SK-N-SH (cell line): ENCODE data around the gene FAM124A. TPM values are rescaled to one million over a fixed set of nuclear protein-coding genes. Genes with fewer than 3 reads are reported as not detected.

Experiments used
- CTCF ChIA-PET: fragments of 300-600, 350-600 bp; formaldehyde crosslinking; extraction: SDS; loops from one replicate; lab custom pipeline; 2021; lab: Yijun Ruan, JAX
- POLR2A ChIA-PET: fragments of 350-600 bp; sonication (Branson Sonifier 250); formaldehyde crosslinking; extraction: SDS; loops from one replicate; lab custom pipeline; 2020; ENCODE audit warnings: antibody characterized with exemption, inconsistent platforms; lab: Yijun Ruan, JAX
- DNase-seq: peaks from one replicate; pipeline ENCODE4 v3.0.0; 2012
- H2AFZ ChIP-seq: fragments of 200-600 bp; sonication (generic); 2 replicates; pipeline ENCODE4 v1.8.1; 2016; ENCODE audit warnings: antibody characterized with exemption, mild to moderate bottlenecking, low read depth
- H3F3A ChIP-seq: fragments of 200-600 bp; sonication (generic); replicated peaks from 2 replicates; pipeline ENCODE3; 2016; ENCODE audit warnings: antibody characterized with exemption, mild to moderate bottlenecking; ENCODE audit not compliant: insufficient read depth
- H3K27ac ChIP-seq, 2 experiments: fragments of 200-500 bp in 1 of 2; fragments of 200-600 bp in 1 of 2; sonication (Bioruptor generic) in 1 of 2; sonication (generic), shearing (Covaris generic) in 1 of 2; 2 replicates each; pipeline versions ENCODE4 v1.5.1 to v1.6.1; 2014 to 2016; ENCODE audit warnings: low read depth in 2 of 2, inconsistent platforms in 1 of 2, low read length in 1 of 2, mild to moderate bottlenecking in 1 of 2, mixed read lengths in 1 of 2
- H3K27me3 ChIP-seq: fragments of 200-600 bp; sonication (generic), shearing (Covaris generic); 2 replicates; pipeline ENCODE4 v1.6.1; 2016; ENCODE audit warnings: mixed run types; ENCODE audit not compliant: insufficient read depth
- H3K36me3 ChIP-seq, 2 experiments: fragments of 200-500 bp in 1 of 2; fragments of 200-600 bp in 1 of 2; sonication (Bioruptor generic) in 1 of 2; sonication (generic) in 1 of 2; replicated peaks in 1 of 2; 2 replicates each; pipeline versions ENCODE3 to v1.5.1; 2014 to 2016; ENCODE audit warnings: low read length in 1 of 2, mild to moderate bottlenecking in 1 of 2; ENCODE audit not compliant: insufficient read depth in 2 of 2, control insufficient read depth in 1 of 2
- H3K4me1 ChIP-seq, 2 experiments: fragments of 200-500 bp in 1 of 2; fragments of 200-600 bp in 1 of 2; sonication (Bioruptor generic) in 1 of 2; sonication (generic), shearing (Covaris generic) in 1 of 2; 2 replicates each; pipeline versions ENCODE4 v1.5.1 to v1.6.1; 2014 to 2016; ENCODE audit warnings: low read depth in 1 of 2, low read length in 1 of 2, mixed run types in 1 of 2; ENCODE audit not compliant: insufficient read depth in 2 of 2, control insufficient read depth in 1 of 2
- H3K4me2 ChIP-seq: fragments of 200-600 bp; sonication (generic), shearing (Covaris generic); 2 replicates; pipeline ENCODE4 v1.6.1; 2017; ENCODE audit warnings: mixed run types
- H3K4me3 ChIP-seq, 2 experiments: fragments of 200-500 bp in 1 of 2; fragments of 200-600 bp in 1 of 2; sonication (Bioruptor generic) in 1 of 2; sonication (generic), shearing (Covaris generic) in 1 of 2; 2 replicates each; pipeline versions ENCODE4 v1.5.1 to v1.8.1; 2014 to 2016; ENCODE audit warnings: low read depth in 2 of 2, inconsistent platforms in 1 of 2, low read length in 1 of 2, mild to moderate bottlenecking in 1 of 2, mixed read lengths in 1 of 2, moderate library complexity in 1 of 2
- H3K79me2 ChIP-seq: fragments of 200-600 bp; sonication (generic); 2 replicates; pipeline ENCODE4 v1.8.1; 2017; ENCODE audit warnings: mild to moderate bottlenecking; ENCODE audit not compliant: insufficient read depth
- H3K9ac ChIP-seq: fragments of 200-600 bp; sonication (generic); 2 replicates; pipeline ENCODE4 v1.6.1; 2017; ENCODE audit warnings: mixed run types
- H3K9me2 ChIP-seq: fragments of 200-600 bp; sonication (generic); 2 replicates; pipeline ENCODE4 v1.6.1; 2017; ENCODE audit warnings: mixed run types
- H3K9me3 ChIP-seq: fragments of 200-600 bp; sonication (generic); 2 replicates; pipeline ENCODE4 v1.6.1; 2017; ENCODE audit warnings: mixed run types, mild to moderate bottlenecking, moderate library complexity
- H4K20me1 ChIP-seq: fragments of 200-600 bp; sonication (generic); 2 replicates; pipeline ENCODE4 v1.6.1; 2017; ENCODE audit warnings: mild to moderate bottlenecking, mixed run types; ENCODE audit not compliant: insufficient read depth
- CHD2 ChIP-seq: fragments of 150-350 bp; IDR thresholded peaks from 2 replicates; pipeline ENCODE4 v1.6.1; 2018; ENCODE audit warnings: low read length; ENCODE audit not compliant: partially characterized antibody
- ELF1 ChIP-seq: IDR thresholded peaks from 2 replicates; pipeline ENCODE4 v1.4.0; 2012
- EP300 ChIP-seq, 2 experiments: IDR thresholded peaks; 2 replicates each; pipeline versions ENCODE4 v1.4.0 to v1.6.1; 2012; ENCODE audit warnings: borderline replicate concordance in 1 of 2, low read depth in 1 of 2, low read length in 1 of 2
- EZH2phosphoT487 ChIP-seq: fragments of 200-600 bp; sonication (generic); IDR thresholded peaks from 2 replicates; pipeline ENCODE4 v1.6.1; 2017; ENCODE audit warnings: low read depth, mixed run types, mild to moderate bottlenecking, antibody characterized with exemption, moderate library complexity, borderline replicate concordance
- FOXJ3 ChIP-seq: sonication (generic); formaldehyde crosslinking; IDR thresholded peaks from 2 replicates; pipeline ENCODE4 v1.5.1; 2020; ENCODE audit warnings: mild to moderate bottlenecking, missing genetic modification reagents
- FOXM1 ChIP-seq: IDR thresholded peaks from 2 replicates; pipeline ENCODE4 v1.4.0; 2012; ENCODE audit warnings: low read depth, mild to moderate bottlenecking
- GABPA ChIP-seq: IDR thresholded peaks from 2 replicates; pipeline ENCODE4 v1.4.0; 2012; ENCODE audit warnings: low read depth, mild to moderate bottlenecking
- GATA2 ChIP-seq: sonication (generic); formaldehyde crosslinking; IDR thresholded peaks from 2 replicates; pipeline ENCODE4 v1.5.0; 2020; ENCODE audit warnings: mild to moderate bottlenecking, missing genetic modification reagents
- JUND ChIP-seq: IDR thresholded peaks from 2 replicates; pipeline ENCODE4 v1.4.0; 2012
- MAX ChIP-seq: IDR thresholded peaks from 2 replicates; pipeline ENCODE4 v1.4.0; 2012; ENCODE audit warnings: low read depth
- NFIC ChIP-seq: IDR thresholded peaks from 2 replicates; pipeline ENCODE4 v1.4.0; 2012; ENCODE audit warnings: borderline replicate concordance
- RAD21 ChIP-seq: IDR thresholded peaks from 2 replicates; pipeline ENCODE4 v1.6.1; 2012; ENCODE audit warnings: mild to moderate bottlenecking, low read length
- RFX5 ChIP-seq: IDR thresholded peaks from 2 replicates; pipeline ENCODE4 v1.6.1; 2012; ENCODE audit warnings: mild to moderate bottlenecking, improper control_type of control experiment, low read length
- SIN3A ChIP-seq: IDR thresholded peaks from 2 replicates; pipeline ENCODE4 v1.6.1; 2012; ENCODE audit warnings: low read depth, mild to moderate bottlenecking, low read length, moderate library complexity, borderline replicate concordance
- TCF12 ChIP-seq: IDR thresholded peaks from 2 replicates; pipeline ENCODE4 v1.4.0; 2012
- TEAD4 ChIP-seq: IDR thresholded peaks from 2 replicates; pipeline ENCODE4 v1.4.0; 2012; ENCODE audit warnings: mild to moderate bottlenecking, borderline replicate concordance; ENCODE audit not compliant: insufficient read depth
- USF2 ChIP-seq: fragments of 150-350 bp; IDR thresholded peaks from 2 replicates; pipeline ENCODE4 v1.6.1; 2017; ENCODE audit warnings: antibody characterized with exemption, low read length, low read depth, borderline replicate concordance
- YY1 ChIP-seq: IDR thresholded peaks from 2 replicates; pipeline ENCODE4 v1.4.0; 2012; ENCODE audit warnings: low read depth, mild to moderate bottlenecking
- ZBTB33 ChIP-seq: IDR thresholded peaks from 2 replicates; pipeline ENCODE4 v1.4.0; 2012; ENCODE audit warnings: low read depth, borderline replicate concordance
- WGBS: methylation state at CpG from one replicate; pipeline ENCODE4 v1.1.6; 2017; ENCODE audit warnings: low lambda C conversion rate; 5-methylcytosine and 5-hydroxymethylcytosine counted together
- polyA plus RNA-seq, 3 experiments: library from polyadenylated mRNA; depleted of rRNA; stranded (reverse); fragments of >200 nt; gene quantifications; 2 replicates each; pipeline ENCODE4 v1.2.3, GENCODE V29; 2012
- TF ChIP-seq, protein P1 (sequence below): fragments of 150-350 bp; IDR thresholded peaks from 2 replicates; pipeline ENCODE4 v1.6.1; 2016; ENCODE audit warnings: mild to moderate bottlenecking, low read depth, low read length
- TF ChIP-seq, protein P2 (sequence below): fragments of 200-600 bp; sonication (generic); IDR thresholded peaks from 2 replicates; pipeline ENCODE4 v1.6.1; 2017; ENCODE audit warnings: antibody characterized with exemption, mild to moderate bottlenecking, moderate library complexity

The FAM124A gene
- polyA plus RNA-seq, 1 of the 3 experiments (the other 2 are of a cell fraction): 1.5 TPM

DNA sequence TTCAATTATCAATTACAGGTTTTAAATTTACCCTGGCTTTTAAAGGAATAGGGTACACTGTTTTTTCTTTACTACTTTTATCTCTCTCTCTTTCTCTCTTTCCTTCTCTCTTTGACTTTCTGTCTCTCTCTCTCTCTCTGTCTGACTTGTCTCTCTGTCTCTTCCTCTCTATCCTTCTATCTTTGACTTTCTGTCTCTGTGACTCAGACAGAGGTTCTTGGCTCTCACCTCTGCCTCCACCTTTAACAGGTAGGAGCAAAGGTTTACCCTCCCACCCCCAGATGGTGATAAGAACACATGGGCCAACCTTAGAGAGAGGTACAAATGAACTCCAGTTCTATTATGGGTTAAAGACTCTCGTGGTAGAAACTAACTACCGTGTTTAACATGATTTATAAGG is 20.3 kb upstream of the FAM124A start:
- H3K27me3 ChIP-seq: no peaks in the 10 kb centered on the region
- no peaks in the 10 kb centered on the region for H3K4me1 ChIP-seq
- WGBS: 55% methylated on average over 2 of the region's 2 CpGs
- DNase-seq: no peak
- no peak overlapping the region for H3K27ac ChIP-seq
- H3K4me2 ChIP-seq: no peak overlapping the region
- H3K9me2 ChIP-seq: no peaks in the 10 kb centered on the region
- H3K9ac ChIP-seq: no peak overlapping the region
- H3K4me3 ChIP-seq: no peak overlapping the region
- TF ChIP-seq FOXJ3 (CRISPR knock-in tag) (no peak), GATA2 (no peak), MAX (no peak), CHD2 (no peak), GABPA (no peak), EP300 (IDR thresholded peaks at IDR 0.05; ENCODE audit: borderline replicate concordance in 1 of 2, low read depth in 1 of 2, low read length in 1 of 2) (no peak), EZH2phosphoT487 (no peak), JUND (no peak), RFX5 (no peak), SIN3A (no peak), NFIC (no peak), FOXM1 (no peak)
- TF ChIP-seq, protein P1, sequence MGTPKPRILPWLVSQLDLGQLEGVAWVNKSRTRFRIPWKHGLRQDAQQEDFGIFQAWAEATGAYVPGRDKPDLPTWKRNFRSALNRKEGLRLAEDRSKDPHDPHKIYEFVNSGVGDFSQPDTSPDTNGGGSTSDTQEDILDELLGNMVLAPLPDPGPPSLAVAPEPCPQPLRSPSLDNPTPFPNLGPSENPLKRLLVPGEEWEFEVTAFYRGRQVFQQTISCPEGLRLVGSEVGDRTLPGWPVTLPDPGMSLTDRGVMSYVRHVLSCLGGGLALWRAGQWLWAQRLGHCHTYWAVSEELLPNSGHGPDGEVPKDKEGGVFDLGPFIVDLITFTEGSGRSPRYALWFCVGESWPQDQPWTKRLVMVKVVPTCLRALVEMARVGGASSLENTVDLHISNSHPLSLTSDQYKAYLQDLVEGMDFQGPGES: no peak
- TF ChIP-seq, all 33 proteins: peak for 0
- Histone ChIP-seq H2AFZ (no peak overlapping the region), H4K20me1 (no peaks in the 10 kb centered on the region), H3K36me3 (no peaks in the 10 kb centered on the region), H3K9me3 (no peaks in the 10 kb centered on the region), H3K79me2 (no peaks in the 10 kb centered on the region), H3F3A (no peaks in the 10 kb centered on the region)
- CTCF ChIA-PET: interaction anchor here (1.0 to 1.5 kb wide), 2 partner anchors 11 to 84 kb away, joined by 3 to 4 read pairs; no protein-coding TSS in a partner anchor
- POLR2A ChIA-PET: no interaction called here

- H3K9ac ChIP-seq: no peak overlapping the region
- no peak overlapping the region for H2AFZ ChIP-seq
- no peaks in the 10 kb centered on the region for H3K4me1 ChIP-seq
- H3F3A ChIP-seq: no peaks in the 10 kb centered on the region
- H3K4me2 ChIP-seq: no peak overlapping the region
- H3K9me2 ChIP-seq: no peaks in the 10 kb centered on the region
- H3K36me3 ChIP-seq: no peaks in the 10 kb centered on the region
- CTCF ChIA-PET: interaction anchor here (0.9 to 1.5 kb wide), 3 partner anchors 12 to 83 kb away, joined by 3 to 4 read pairs (median 3); no protein-coding TSS in a partner anchor
- H3K27ac ChIP-seq: peak overlapping the region in 1 of 2 experiments; percentile 27; a peak in 1 of 4 replicates
- no peaks in the 10 kb centered on the region for H3K9me3 ChIP-seq
- DNase-seq: no peak
- POLR2A ChIA-PET: no interaction called here
- no peak overlapping the region for H3K4me3 ChIP-seq
- WGBS: 64% methylated on average over 2 of the region's 2 CpGs
- no peaks in the 10 kb centered on the region for H3K27me3 ChIP-seq
- no peaks in the 10 kb centered on the region for H3K79me2 ChIP-seq
- no peaks in the 10 kb centered on the region for H4K20me1 ChIP-seq
- TF ChIP-seq RAD21: no peak
- TF ChIP-seq MAX: no peak
- no peak for TF ChIP-seq TEAD4
- TF ChIP-seq YY1: no peak
- no peak for TF ChIP-seq USF2
- TF ChIP-seq NFIC: no peak
- no peak for TF ChIP-seq ZBTB33
- no peak for TF ChIP-seq TCF12
- TF ChIP-seq ELF1: no peak
- TF ChIP-seq FOXM1: no peak
- TF ChIP-seq GATA2: no peak
- TF ChIP-seq GABPA: no peak
- TF ChIP-seq, protein P2, sequence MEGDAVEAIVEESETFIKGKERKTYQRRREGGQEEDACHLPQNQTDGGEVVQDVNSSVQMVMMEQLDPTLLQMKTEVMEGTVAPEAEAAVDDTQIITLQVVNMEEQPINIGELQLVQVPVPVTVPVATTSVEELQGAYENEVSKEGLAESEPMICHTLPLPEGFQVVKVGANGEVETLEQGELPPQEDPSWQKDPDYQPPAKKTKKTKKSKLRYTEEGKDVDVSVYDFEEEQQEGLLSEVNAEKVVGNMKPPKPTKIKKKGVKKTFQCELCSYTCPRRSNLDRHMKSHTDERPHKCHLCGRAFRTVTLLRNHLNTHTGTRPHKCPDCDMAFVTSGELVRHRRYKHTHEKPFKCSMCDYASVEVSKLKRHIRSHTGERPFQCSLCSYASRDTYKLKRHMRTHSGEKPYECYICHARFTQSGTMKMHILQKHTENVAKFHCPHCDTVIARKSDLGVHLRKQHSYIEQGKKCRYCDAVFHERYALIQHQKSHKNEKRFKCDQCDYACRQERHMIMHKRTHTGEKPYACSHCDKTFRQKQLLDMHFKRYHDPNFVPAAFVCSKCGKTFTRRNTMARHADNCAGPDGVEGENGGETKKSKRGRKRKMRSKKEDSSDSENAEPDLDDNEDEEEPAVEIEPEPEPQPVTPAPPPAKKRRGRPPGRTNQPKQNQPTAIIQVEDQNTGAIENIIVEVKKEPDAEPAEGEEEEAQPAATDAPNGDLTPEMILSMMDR: no peak
- no peak for TF ChIP-seq EP300 (IDR thresholded peaks at IDR 0.05; ENCODE audit: borderline replicate concordance in 1 of 2, low read depth in 1 of 2, low read length in 1 of 2)
Measured at GRCh38 chr13:51202477-51203046, 19.6 kb upstream of the FAM124A start.
